Hippocampal formation (tissue), 2 donors: ENCODE data around the gene SPINK2.

ENCODE experiments used
- DNase-seq, 2 donors: peaks; one replicate each; lab custom pipeline; 2025; lab: John Stamatoyannopoulos, UW

Gene SPINK2

GRCh38 chr4:56821381-56822243 is at the start of gene SPINK2:
Gene SPINK2 (minus strand): TSS chr4:56821701. CDS start chr4:56821662, 39 bp downstream.
- DNase-seq: no peak

DNA sequence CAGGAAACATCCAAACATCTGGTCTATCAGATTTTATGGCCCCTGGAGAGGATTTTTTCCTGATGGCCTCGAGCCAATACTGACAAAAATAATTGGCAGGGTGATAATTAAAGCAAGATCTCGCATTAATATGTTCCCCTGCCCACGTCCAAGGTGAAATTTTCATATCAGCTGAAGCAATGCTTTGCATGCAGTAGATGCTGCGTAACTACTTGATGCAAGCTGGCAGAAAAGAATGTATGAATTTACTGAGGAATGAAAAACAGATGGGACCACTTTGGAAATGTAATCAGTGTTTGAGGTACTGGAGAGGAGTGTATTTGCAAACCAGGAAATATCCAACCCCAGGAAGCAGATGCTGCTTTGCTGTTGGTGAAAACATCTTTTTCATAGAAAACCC is 49.4 kb upstream of the SPINK2 start:
- no peak for DNase-seq

DNA sequence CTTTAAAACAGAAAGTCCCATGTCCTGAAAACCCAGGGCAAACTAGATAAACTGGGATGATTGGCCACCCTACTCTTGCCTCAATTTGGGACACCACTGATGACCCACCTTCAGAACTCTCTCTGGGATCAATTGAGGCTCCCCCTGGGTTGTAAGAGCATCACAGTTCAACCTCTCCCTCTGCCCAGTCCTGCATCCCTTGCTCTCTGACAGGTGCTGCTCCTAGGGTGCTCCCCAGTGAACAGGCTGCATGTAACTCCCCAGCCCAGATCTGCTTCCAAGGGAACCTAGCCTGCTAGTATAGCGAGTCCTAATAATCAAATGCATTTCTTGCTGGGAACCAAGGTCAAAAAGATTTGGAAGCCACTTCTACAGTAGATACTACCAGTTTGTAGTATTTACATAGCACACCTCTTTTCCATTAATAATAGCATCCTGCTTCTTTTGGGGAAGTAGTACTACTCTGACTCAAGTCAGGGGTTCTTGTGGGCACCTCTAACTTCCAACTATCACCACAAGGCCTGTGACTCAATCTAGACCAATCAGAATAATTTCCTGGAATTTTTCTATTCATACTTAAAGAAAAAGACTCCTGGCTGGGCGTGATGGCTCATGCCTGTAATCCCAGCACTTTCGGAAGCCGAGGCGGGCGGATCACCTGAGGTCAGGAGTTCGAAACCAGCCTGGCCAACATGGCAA is 42.1 kb upstream of the SPINK2 start:
- no peak for DNase-seq

DNA sequence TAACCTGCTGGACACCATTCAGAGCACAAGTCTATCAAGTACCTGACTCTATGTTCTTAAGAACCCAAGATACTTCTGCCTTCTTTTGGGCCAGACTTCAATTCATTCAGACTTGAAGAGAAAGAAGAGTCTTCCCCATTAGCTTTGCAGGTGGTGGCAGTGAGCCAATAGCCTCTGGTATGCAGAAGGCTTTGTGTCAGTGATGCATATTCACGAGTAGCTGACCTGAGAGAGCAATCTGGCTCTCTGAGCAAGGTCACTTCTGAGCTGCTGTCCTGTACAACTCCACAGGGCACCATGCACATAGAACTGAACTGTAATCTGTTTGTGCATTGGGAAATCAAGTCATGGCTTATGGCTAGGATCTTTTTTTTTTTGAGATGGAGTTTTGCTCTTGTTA is 39.9 kb upstream of the SPINK2 start:
- DNase-seq: no peak

- no peak for DNase-seq
These were observed 39.3 kb upstream of the SPINK2 start for GRCh38 chr4:56860781-56861180.

GRCh38 chr4:56859841-56860240 is 38.3 kb upstream of the SPINK2 start:
- no peak for DNase-seq

- no peak for DNase-seq
These were observed 36.3 kb upstream of the SPINK2 start for GRCh38 chr4:56857601-56858309.

- no peak for DNase-seq
These were observed 35.2 kb upstream of the SPINK2 start for GRCh38 chr4:56856656-56857055.

DNA sequence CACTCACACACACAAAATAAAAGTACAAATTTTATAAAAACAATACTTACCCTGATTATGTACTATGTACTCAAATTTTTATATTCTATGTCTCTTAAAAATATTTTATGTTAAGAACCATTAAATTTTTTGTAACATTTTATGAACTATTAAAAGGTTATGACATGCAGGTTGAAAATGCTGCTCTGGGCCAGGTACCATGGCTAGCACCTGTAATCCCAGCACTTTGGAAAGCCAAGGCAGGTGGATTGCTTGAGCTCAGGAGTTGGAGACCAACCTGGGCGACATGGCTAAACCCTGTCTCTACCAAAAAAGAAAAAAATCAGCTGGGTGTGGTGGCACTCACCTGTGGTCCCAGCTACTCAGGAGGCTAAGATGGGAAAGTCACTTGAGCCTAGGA is 29.4 kb upstream of the SPINK2 start:
- DNase-seq: no peak

GRCh38 chr4:56844802-56845580 is 23.5 kb upstream of the SPINK2 start:
- DNase-seq: no peak

DNA sequence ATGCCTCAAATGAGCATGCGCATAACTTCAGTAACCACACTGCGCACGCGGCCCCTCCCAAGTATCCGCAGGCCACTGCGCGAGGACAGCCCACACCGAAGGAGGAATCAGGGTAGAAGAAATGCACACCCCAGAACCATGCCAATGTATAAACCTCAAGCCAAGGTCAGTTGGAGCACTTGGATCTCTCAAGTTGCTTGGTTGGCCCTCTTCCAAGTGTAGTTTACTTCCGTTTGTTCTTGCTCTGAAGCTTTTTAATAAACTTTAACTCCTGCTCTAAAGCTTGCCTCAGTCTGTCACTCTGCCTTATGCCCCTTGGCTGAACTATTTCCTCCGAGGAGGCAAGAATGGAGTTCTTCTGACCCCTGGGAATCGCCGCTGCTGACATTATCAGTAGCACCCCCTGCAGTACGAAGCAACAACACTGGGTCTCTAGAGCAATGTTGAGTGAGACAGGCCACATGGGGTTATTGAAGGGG is 22.0 kb upstream of the SPINK2 start:
- DNase-seq: no peak

GRCh38 chr4:56840559-56840958 is 19.1 kb upstream of the SPINK2 start:
- no peak for DNase-seq

GRCh38 chr4:56828784-56829535 is 7.5 kb upstream of the SPINK2 start:
- no peak for DNase-seq

GRCh38 chr4:56823933-56824600 is 2.6 kb upstream of the SPINK2 start:
- DNase-seq: no peak

DNA sequence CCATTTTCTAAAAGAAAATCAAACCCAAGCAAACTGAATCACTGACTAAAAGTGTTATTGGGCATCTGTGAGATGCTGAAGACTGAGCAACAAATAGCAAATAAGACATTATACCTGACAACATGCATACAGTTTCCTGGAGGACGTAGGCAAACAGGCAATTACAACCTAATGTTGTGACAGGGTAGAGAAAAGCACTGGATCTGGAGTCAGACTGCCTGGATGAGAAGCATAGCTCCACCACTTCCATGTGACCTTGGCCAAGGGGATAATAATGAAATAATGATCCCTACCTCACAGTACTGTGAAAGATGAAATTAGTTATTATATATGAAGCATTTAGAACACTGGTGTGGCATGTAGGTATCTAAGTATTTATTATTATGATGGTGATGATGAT is 2.7 kb downstream of the SPINK2 start:
- no peak for DNase-seq

- no peak for DNase-seq
These were observed 3.5 kb downstream of the SPINK2 start for GRCh38 chr4:56817840-56818491.

DNA sequence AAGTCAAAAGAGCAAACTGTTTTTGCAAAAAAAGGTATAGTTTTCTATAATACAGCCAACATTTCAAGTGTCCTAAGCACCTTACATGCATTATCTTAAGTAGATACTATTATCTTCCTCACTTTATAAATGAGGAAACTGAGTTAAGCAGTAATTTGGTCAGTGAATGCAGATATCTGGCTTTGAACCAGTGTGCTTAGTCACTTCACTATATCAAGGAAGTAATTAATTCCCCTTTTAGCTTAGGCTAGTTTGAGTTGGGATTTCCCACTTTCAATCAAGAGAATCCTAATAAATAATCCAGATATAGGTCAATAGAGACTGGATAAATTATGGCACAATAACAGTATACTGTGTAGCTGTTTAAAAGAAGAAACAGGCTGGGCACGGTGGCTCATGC is 14.8 kb downstream of the SPINK2 start:
- DNase-seq: no peak

GRCh38 chr4:56804551-56804950 is 16.9 kb downstream of the SPINK2 start:
- no peak for DNase-seq

GRCh38 chr4:56803471-56803870 is 18.0 kb downstream of the SPINK2 start:
- DNase-seq: no peak
